ENCODE measurements around the gene LINC00237.

GRCh38 chr20:21064924-21065323 is 41.2 kb downstream of the LINC00237 start:
- TF ChIP-seq, protein P1, sequence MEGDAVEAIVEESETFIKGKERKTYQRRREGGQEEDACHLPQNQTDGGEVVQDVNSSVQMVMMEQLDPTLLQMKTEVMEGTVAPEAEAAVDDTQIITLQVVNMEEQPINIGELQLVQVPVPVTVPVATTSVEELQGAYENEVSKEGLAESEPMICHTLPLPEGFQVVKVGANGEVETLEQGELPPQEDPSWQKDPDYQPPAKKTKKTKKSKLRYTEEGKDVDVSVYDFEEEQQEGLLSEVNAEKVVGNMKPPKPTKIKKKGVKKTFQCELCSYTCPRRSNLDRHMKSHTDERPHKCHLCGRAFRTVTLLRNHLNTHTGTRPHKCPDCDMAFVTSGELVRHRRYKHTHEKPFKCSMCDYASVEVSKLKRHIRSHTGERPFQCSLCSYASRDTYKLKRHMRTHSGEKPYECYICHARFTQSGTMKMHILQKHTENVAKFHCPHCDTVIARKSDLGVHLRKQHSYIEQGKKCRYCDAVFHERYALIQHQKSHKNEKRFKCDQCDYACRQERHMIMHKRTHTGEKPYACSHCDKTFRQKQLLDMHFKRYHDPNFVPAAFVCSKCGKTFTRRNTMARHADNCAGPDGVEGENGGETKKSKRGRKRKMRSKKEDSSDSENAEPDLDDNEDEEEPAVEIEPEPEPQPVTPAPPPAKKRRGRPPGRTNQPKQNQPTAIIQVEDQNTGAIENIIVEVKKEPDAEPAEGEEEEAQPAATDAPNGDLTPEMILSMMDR (IDR thresholded peaks at IDR 0.05; ENCODE audit: low read depth, low read length, missing input control): no peak
- TF ChIP-seq YY1 (IDR thresholded peaks at IDR 0.05) (no peak), ATF3 (IDR thresholded peaks at IDR 0.05) (no peak), TAF1 (conservative IDR thresholded peaks at IDR 0.05) (no peak), JUND (IDR thresholded peaks at IDR 0.05) (no peak), MAX (IDR thresholded peaks at IDR 0.05) (no peak), SP1 (IDR thresholded peaks at IDR 0.05) (no peak), GABPA (IDR thresholded peaks at IDR 0.05 in 1 of 2, conservative IDR thresholded peaks at IDR 0.05 in 1 of 2) (no peak), RAD21 (IDR thresholded peaks at IDR 0.05) (no peak), REST (IDR thresholded peaks at IDR 0.05) (no peak)
